ENCODE measurements around the gene ICA1L. TPM values are rescaled to one million over a fixed set of nuclear protein-coding genes. Genes with fewer than 3 reads are reported as not detected.

The ICA1L gene
- total and polyA plus RNA-seq, 2 of the 13 experiments (the other 11 are each of a cell fraction or from before 2014, with no cell fraction given): 1.5 to 2.4 TPM

DNA sequence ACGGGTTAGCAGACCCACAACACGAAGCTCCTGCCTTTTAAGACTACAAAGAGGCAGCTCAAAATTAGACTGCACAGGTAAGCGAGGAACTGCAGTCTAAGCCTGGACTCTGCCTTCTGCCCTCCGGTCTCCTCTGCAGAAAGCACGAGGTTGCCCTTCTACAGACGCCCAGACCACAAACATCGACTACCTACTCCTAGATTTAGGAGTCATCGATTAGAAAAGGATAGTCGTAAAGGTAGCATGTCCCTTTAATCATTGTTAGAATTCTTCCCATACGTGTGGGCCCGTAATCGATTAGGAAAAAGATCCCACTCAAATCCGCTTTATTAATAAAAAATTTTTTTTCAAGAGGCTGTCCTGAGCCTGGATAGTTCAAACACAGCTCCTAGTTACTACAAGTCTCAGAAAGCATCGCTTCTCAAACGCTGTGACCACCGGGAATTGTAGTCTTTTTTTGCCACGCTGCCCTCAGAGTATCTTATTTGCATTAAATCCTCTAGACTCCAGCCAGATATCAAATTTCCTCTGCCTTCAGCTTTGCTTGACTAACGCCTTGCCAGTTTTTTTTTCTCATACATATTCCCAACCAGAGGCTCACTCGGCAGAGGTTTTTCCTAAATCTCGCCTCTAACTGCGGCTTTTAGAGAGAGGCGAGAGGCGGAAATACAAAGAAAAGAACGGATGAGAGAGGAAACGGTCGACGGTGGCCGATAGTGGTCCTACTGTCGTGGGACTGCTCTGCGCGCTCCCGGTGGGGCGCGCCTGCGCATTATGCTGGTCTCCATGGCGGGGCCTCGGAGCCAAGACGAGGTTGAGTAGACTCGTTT lies 40.2 kb upstream of the ICA1L start, which contains the start of the genes CARF and WDR12 (continued):
- TF ChIP-seq, protein P1, sequence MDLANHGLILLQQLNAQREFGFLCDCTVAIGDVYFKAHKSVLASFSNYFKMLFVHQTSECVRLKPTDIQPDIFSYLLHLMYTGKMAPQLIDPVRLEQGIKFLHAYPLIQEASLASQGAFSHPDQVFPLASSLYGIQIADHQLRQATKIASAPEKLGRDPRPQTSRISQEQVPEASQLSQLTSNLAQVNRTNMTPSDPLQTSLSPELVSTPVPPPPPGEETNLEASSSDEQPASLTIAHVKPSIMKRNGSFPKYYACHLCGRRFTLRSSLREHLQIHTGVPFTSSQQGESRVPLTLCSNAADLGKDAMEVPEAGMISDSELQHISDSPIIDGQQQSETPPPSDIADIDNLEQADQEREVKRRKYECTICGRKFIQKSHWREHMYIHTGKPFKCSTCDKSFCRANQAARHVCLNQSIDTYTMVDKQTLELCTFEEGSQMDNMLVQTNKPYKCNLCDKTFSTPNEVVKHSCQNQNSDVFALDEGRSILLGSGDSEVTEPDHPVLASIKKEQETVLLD (CRISPR knock-in tag; IDR thresholded peaks at IDR 0.05; ENCODE audit: low read depth): no peak
- TF ChIP-seq GATAD1 (CRISPR knock-in tag; IDR thresholded peaks at IDR 0.05): peak; percentile 88
- TF ChIP-seq MEIS1 (CRISPR knock-in tag; IDR thresholded peaks at IDR 0.05; ENCODE audit: borderline replicate concordance): 0 out of 2 replicates have a peak, but pooled peaks have one; percentile 9
- peak; percentile 88; the same call in 1 of the 2 replicates for TF ChIP-seq ZNF550 (CRISPR knock-in tag; IDR thresholded peaks at IDR 0.05; ENCODE audit: borderline replicate concordance)
- TF ChIP-seq ZNF761 (CRISPR knock-in tag; conservative IDR thresholded peaks at IDR 0.05): no peak
- no peak for TF ChIP-seq MTA3 (CRISPR knock-in tag; IDR thresholded peaks at IDR 0.05)
- TF ChIP-seq, protein P2, sequence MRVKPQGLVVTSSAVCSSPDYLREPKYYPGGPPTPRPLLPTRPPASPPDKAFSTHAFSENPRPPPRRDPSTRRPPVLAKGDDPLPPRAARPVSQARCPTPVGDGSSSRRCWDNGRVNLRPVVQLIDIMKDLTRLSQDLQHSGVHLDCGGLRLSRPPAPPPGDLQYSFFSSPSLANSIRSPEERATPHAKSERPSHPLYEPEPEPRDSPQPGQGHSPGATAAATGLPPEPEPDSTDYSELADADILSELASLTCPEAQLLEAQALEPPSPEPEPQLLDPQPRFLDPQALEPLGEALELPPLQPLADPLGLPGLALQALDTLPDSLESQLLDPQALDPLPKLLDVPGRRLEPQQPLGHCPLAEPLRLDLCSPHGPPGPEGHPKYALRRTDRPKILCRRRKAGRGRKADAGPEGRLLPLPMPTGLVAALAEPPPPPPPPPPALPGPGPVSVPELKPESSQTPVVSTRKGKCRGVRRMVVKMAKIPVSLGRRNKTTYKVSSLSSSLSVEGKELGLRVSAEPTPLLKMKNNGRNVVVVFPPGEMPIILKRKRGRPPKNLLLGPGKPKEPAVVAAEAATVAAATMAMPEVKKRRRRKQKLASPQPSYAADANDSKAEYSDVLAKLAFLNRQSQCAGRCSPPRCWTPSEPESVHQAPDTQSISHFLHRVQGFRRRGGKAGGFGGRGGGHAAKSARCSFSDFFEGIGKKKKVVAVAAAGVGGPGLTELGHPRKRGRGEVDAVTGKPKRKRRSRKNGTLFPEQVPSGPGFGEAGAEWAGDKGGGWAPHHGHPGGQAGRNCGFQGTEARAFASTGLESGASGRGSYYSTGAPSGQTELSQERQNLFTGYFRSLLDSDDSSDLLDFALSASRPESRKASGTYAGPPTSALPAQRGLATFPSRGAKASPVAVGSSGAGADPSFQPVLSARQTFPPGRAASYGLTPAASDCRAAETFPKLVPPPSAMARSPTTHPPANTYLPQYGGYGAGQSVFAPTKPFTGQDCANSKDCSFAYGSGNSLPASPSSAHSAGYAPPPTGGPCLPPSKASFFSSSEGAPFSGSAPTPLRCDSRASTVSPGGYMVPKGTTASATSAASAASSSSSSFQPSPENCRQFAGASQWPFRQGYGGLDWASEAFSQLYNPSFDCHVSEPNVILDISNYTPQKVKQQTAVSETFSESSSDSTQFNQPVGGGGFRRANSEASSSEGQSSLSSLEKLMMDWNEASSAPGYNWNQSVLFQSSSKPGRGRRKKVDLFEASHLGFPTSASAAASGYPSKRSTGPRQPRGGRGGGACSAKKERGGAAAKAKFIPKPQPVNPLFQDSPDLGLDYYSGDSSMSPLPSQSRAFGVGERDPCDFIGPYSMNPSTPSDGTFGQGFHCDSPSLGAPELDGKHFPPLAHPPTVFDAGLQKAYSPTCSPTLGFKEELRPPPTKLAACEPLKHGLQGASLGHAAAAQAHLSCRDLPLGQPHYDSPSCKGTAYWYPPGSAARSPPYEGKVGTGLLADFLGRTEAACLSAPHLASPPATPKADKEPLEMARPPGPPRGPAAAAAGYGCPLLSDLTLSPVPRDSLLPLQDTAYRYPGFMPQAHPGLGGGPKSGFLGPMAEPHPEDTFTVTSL (CRISPR knock-in tag; IDR thresholded peaks at IDR 0.05; ENCODE audit: borderline replicate concordance): 0 out of 2 replicates have a peak, but pooled peaks have one; percentile 17
- 0 out of 2 replicates have a peak, but pooled peaks have one; percentile 68 for TF ChIP-seq ZBTB38 (CRISPR knock-in tag; IDR thresholded peaks at IDR 0.05)
- 0 out of 2 replicates have a peak, but pooled peaks have one; percentile 50 for TF ChIP-seq DNMT3B (CRISPR knock-in tag; conservative IDR thresholded peaks at IDR 0.05)
- TF ChIP-seq SAP130 (CRISPR knock-in tag; IDR thresholded peaks at IDR 0.05; ENCODE audit: low read depth): peak; percentile 98
- TF ChIP-seq ZNF468 (CRISPR knock-in tag; IDR thresholded peaks at IDR 0.05): no peak
- 0 out of 2 replicates have a peak, but pooled peaks have one; percentile 27 for TF ChIP-seq ETV6 (CRISPR knock-in tag; conservative IDR thresholded peaks at IDR 0.05)
- TF ChIP-seq ZKSCAN1 (IDR thresholded peaks at IDR 0.05; ENCODE audit: low read length): peak; percentile 45; the same call in 1 of the 2 replicates
- peak; percentile 82 for TF ChIP-seq YY1 (IDR thresholded peaks at IDR 0.05; ENCODE audit: insufficient read depth, insufficient replicate concordance, low read depth, low read length)
- peak; percentile 34; the same call in 1 of the 2 replicates for TF ChIP-seq RXRB (CRISPR knock-in tag; IDR thresholded peaks at IDR 0.05; ENCODE audit: borderline replicate concordance)
- TF ChIP-seq, protein P3, sequence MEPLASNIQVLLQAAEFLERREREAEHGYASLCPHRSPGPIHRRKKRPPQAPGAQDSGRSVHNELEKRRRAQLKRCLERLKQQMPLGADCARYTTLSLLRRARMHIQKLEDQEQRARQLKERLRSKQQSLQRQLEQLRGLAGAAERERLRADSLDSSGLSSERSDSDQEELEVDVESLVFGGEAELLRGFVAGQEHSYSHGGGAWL (CRISPR knock-in tag; IDR thresholded peaks at IDR 0.05): peak; percentile 51; the same call in 1 of the 2 replicates
- no peak for TF ChIP-seq NONO (IDR thresholded peaks at IDR 0.05)
- 0 out of 2 replicates have a peak, but pooled peaks have one; percentile 32 for TF ChIP-seq NONO (CRISPR knock-in tag; conservative IDR thresholded peaks at IDR 0.05)
- peak; percentile 76; the same call in 1 of the 2 replicates for TF ChIP-seq BORCS8-MEF2B (CRISPR knock-in tag; IDR thresholded peaks at IDR 0.05)
- peak; percentile 23; the same call in 1 of the 2 replicates for TF ChIP-seq ZNF704 (CRISPR knock-in tag; IDR thresholded peaks at IDR 0.05; ENCODE audit: borderline replicate concordance)
- TF ChIP-seq HCFC1 (IDR thresholded peaks at IDR 0.05; ENCODE audit: low read depth, low read length): peak; percentile 59; the same call in 1 of the 2 replicates

Measured in HepG2 (cell line).